Natural killer cell treated with Interleukin-12 subunit alpha and Interleukin-12 subunit beta and Interleukin-15 and Interleukin-18, amount 100 ng/mL, for 72 hours (primary cell): ENCODE results near the gene BRINP1. TPM values are rescaled to one million over a fixed set of nuclear protein-coding genes. Genes with fewer than 3 reads are reported as not detected.

Experiments
- ATAC-seq, 2 donors: fragments of 150-1000 bp; cut with Tn5 transposase in 1 of 2; sonication (Bioruptor Pico), chemical (Tn5 transposase) in 1 of 2; 2 replicates each; pipeline ENCODE4 v1.10.0; 2021
- DNase-seq: peaks from one replicate; pipeline ENCODE4 v3.0.0; 2022; ENCODE audit warnings: low spot score
- H3K27ac Mint-ChIP-seq, 2 donors: 1 replicate in 1 of 2; 2 replicates in 1 of 2; pipeline ENCODE4 v1.8.0; 2022; ENCODE audit warnings: mixed read lengths in 2 of 2, mild to moderate bottlenecking in 1 of 2, moderate library complexity in 1 of 2
- H3K27me3 Mint-ChIP-seq, 2 donors: 1 replicate in 1 of 2; 2 replicates in 1 of 2; pipeline ENCODE4 v1.8.0; 2022; ENCODE audit warnings: mixed read lengths in 2 of 2
- H3K36me3 Mint-ChIP-seq: one replicate; pipeline ENCODE4 v1.8.0; 2022; ENCODE audit warnings: mixed read lengths
- H3K4me1 Mint-ChIP-seq, 2 donors: 1 replicate in 1 of 2; 2 replicates in 1 of 2; pipeline ENCODE4 v1.8.0; 2022; ENCODE audit warnings: low read depth in 2 of 2, mixed read lengths in 2 of 2, mild to moderate bottlenecking in 1 of 2
- H3K4me3 Mint-ChIP-seq: one replicate; pipeline ENCODE4 v1.8.0; 2022; ENCODE audit warnings: mixed read lengths
- H3K9me3 Mint-ChIP-seq: 2 replicates; pipeline ENCODE4 v1.8.0; 2022; ENCODE audit warnings: mixed read lengths
- total RNA-seq, 2 donors: library from RNA; stranded (reverse); gene quantifications; one replicate each; pipeline ENCODE4 v1.2.3, GENCODE V29; 2022

The BRINP1 gene, protein sequence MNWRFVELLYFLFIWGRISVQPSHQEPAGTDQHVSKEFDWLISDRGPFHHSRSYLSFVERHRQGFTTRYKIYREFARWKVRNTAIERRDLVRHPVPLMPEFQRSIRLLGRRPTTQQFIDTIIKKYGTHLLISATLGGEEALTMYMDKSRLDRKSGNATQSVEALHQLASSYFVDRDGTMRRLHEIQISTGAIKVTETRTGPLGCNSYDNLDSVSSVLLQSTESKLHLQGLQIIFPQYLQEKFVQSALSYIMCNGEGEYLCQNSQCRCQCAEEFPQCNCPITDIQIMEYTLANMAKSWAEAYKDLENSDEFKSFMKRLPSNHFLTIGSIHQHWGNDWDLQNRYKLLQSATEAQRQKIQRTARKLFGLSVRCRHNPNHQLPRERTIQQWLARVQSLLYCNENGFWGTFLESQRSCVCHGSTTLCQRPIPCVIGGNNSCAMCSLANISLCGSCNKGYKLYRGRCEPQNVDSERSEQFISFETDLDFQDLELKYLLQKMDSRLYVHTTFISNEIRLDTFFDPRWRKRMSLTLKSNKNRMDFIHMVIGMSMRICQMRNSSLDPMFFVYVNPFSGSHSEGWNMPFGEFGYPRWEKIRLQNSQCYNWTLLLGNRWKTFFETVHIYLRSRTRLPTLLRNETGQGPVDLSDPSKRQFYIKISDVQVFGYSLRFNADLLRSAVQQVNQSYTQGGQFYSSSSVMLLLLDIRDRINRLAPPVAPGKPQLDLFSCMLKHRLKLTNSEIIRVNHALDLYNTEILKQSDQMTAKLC
- not detected for total RNA-seq

DNA sequence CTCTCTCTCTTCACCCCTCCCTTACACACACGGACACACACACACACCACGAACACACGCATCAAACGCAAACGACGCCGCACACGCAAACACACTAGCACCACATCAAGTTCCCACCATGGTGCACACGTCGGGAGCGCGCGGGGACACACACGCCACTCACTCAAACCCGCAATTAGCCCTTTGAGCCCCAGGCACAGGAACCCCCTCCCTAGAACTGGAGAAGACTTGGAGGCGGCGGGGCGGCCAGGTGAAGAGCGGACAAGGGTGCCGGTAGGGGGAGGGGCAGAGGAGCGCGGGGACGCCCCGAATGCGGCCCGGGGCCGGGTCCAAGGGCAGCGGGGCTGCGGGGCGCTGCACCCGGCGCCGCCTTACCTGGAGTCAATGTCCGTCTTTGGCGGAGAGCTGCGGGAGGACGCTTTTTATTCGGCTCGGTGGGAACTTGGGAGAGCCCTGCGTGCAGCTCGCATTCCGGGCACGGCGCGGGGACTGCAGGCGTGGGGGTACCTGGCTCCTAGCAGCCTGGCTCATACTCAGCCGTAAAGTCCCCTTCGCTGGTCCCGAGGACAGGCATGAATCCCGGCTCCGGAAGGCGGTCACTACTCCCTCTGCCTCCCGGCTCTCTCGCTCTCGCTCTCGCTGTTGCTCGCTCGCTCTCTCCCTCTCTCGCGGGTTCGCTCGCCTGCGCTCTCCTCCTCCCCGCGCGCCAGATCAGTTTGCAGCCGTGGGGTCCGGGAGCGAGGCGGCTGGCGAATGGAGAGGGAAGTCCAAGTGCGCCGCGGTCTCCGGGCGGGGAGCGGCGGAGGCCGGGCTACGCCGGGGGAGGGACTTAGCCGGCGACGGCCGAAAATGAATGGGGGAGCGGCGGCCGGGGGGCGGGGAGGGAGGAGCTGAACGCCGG, at the start of gene BRINP1:
BRINP1 (minus strand) TSS at position 755 of the 901 bp plus-strand sequence. CDS start 56,080 bp downstream, outside the sequence.
- Mint-ChIP-seq H3K36me3 (peaks cover 5% of the 10 kb centered on the region), H3K4me3 (no peak within 1 kb of the TSS), H3K9me3 (peaks cover 18% of the 10 kb centered on the region), H3K27ac (no peak within 1 kb of the TSS), H3K27me3 (peaks cover 32 to 51% of the 10 kb centered on the region in 2 donors), H3K4me1 (no peaks in the 10 kb centered on the region)
- ATAC-seq (no peak), DNase-seq (no peak)

DNA sequence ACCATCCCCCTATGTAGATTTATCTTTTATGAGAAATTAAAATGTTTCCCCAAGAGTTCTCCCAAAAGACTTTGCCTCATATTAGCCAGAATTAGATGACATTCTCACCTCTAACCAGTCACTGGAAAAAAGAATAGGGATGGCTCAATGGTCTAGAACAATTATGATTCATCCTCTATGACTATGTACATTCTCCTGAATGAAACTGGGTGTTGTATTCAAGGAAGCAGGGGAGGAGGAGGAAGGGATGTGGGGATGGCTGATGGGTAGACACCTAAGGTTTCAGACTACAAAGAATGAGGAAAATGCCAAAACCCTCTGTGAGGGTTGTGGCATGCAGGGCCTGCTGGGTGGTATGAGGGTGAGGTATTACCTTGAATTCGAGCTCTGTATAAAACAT, 49.5 kb upstream of the BRINP1 start:
- H3K4me1 Mint-ChIP-seq: no peaks in the 10 kb centered on the region
- H3K9me3 Mint-ChIP-seq: peaks cover 4% of the 10 kb centered on the region
- H3K27me3 Mint-ChIP-seq: no peaks in the 10 kb centered on the region
- no peaks in the 10 kb centered on the region for H3K36me3 Mint-ChIP-seq
- H3K4me3 Mint-ChIP-seq: no peak overlapping the region
- ATAC-seq (no peak), DNase-seq (no peak)
- no peak overlapping the region for H3K27ac Mint-ChIP-seq

DNA sequence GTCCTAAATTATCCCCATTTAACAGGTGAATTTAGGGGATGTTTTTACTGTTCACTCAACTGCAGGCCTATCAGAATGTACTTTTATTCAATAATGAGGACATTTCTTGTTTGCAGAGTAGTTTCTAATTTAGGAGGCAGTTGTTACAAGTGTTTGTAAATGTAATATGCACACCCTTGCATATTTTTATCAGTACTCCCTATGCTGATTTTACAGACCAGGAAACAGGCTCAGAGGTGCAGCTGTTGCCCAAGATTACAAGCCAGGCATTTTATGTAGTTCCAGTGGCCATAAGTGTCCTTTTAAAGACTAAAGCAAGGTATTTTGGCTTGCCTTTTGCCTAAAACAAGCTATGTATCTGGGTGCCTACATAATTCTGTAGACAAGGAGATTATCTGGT, 47.6 kb upstream of the BRINP1 start:
- no peaks in the 10 kb centered on the region for H3K27me3 Mint-ChIP-seq

DNA sequence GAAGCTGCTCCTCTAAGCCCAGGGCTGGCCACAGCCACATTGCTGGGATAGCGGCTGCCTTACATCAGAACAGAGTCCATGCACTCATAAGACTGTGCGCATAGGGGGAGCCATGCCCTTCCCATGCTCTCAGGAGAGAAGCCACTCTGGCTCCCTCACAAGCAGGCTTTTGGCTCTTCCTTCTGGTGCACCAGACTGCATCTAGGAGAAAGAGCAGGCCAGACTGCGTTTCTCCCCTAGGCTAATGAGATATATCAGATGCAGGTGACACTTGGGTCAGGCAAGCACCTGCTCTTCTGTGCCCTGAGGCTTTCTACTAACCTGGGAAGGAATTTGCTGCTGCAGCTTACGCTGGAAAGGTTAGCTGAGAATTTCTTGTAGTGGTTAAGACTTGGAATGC, 43.2 kb upstream of the BRINP1 start:
- Mint-ChIP-seq H3K27me3 (no peaks in the 10 kb centered on the region), H3K27ac (no peak overlapping the region), H3K36me3 (no peaks in the 10 kb centered on the region), H3K4me3 (no peak overlapping the region), H3K4me1 (no peaks in the 10 kb centered on the region), H3K9me3 (peaks cover 13% of the 10 kb centered on the region)
- no peak for DNase-seq
- no peak for ATAC-seq

More for the DNA sequence above, 47.6 kb upstream of the BRINP1 start:
- no peaks in the 10 kb centered on the region for H3K4me1 Mint-ChIP-seq
- no peak for DNase-seq
- H3K4me3 Mint-ChIP-seq: no peak overlapping the region
- no peak overlapping the region for H3K27ac Mint-ChIP-seq
- H3K9me3 Mint-ChIP-seq: peaks cover 6% of the 10 kb centered on the region
- H3K36me3 Mint-ChIP-seq: no peaks in the 10 kb centered on the region
- no peak for ATAC-seq

DNA sequence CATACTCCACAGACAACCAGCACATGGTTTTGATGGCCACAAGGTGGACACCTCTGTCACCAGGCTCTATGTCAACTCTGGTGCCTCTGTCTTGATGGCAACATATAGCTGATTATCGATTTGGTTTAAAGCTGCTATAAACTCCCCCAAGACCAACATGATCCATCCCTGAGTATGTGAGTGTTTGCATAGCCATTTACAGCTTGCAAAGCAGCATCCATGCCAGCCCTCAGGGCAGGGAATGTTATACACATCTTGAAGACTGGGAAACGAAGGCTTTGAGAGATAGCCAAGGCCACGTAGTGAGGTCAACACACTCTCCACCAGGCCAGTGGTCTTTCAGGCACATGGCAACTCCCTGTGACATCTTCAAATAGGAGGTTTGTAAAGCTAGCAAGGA, 40.3 kb upstream of the BRINP1 start:
- no peaks in the 10 kb centered on the region for H3K27me3 Mint-ChIP-seq
- ATAC-seq (no peak), DNase-seq (no peak)
- H3K4me1 Mint-ChIP-seq: no peaks in the 10 kb centered on the region
- no peak overlapping the region for H3K27ac Mint-ChIP-seq
- no peaks in the 10 kb centered on the region for H3K36me3 Mint-ChIP-seq
- no peak overlapping the region for H3K4me3 Mint-ChIP-seq
- peaks cover 15% of the 10 kb centered on the region for H3K9me3 Mint-ChIP-seq

DNA sequence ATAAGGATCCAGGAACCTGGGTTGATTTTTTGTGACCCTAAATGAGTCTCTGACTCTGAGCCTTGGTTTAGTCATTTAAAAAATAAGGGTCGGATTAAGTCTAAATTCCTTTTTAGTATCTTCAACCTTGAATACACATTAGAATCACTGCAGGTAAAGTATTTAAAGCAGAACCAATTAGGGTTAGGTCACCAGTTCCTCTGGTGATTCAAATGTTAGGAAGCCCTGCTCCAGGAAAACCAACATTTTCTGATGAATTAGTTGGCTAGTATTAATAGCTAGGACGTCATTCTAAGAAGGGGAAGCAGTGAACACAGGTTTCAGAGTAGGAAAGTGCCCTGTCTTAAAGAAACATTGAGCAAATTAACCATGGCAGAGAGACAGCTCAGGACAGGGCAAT, 31.4 kb upstream of the BRINP1 start:
- H3K36me3 Mint-ChIP-seq: no peaks in the 10 kb centered on the region
- ATAC-seq: no peak
- no peak for DNase-seq
- peaks cover 15% of the 10 kb centered on the region for H3K9me3 Mint-ChIP-seq
- no peaks in the 10 kb centered on the region for H3K27me3 Mint-ChIP-seq
- no peak overlapping the region for H3K27ac Mint-ChIP-seq
- no peak overlapping the region for H3K4me3 Mint-ChIP-seq
- H3K4me1 Mint-ChIP-seq: no peaks in the 10 kb centered on the region

DNA sequence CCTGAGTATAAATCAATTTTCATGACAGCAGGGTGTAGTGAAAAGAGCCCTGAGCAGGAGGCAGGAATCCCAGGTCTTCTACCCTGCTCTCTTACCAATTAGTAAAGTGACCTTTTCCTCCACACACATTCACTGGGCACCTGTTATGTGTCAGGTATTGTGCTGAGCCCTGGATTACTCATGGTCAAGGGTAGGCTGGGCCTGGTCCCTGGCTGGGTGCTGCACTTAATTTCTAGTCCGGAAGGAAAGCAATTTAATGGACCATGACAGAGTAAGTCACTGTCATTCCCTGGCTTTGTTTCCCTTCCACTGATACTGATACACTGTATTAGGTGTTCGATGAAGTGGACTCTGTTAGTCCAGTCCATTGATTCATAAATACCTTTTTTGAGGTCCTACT, 29.1 kb upstream of the BRINP1 start:
- Mint-ChIP-seq H3K9me3 (peaks cover 20% of the 10 kb centered on the region), H3K27ac (no peak overlapping the region), H3K27me3 (no peaks in the 10 kb centered on the region), H3K4me3 (no peak overlapping the region), H3K4me1 (no peaks in the 10 kb centered on the region), H3K36me3 (no peaks in the 10 kb centered on the region)
- peak in 1 of 2 donors; percentile 11 for ATAC-seq
- DNase-seq: no peak

DNA sequence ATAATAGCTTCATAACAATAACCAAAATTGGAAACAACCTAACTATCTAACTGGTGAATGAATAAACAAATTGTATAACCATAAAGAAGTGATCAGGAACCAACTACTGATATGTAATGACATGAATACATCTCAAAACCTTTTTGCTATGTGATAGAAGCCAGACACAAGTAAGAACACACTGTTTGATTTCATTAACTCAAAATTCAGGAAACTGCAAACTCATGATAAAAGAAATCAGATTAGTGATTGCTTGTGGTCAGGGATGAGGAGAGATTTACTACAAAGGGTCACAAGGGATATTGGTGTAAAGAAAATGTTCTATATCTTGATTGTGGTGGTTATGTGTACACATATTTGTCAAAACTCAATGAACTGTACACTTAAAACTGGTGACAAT, 22.6 kb upstream of the BRINP1 start:
- Mint-ChIP-seq H3K4me3 (no peak overlapping the region), H3K36me3 (no peaks in the 10 kb centered on the region), H3K4me1 (no peaks in the 10 kb centered on the region), H3K27me3 (no peaks in the 10 kb centered on the region), H3K9me3 (peaks cover 15% of the 10 kb centered on the region), H3K27ac (no peak overlapping the region)
- ATAC-seq (no peak), DNase-seq (no peak)

DNA sequence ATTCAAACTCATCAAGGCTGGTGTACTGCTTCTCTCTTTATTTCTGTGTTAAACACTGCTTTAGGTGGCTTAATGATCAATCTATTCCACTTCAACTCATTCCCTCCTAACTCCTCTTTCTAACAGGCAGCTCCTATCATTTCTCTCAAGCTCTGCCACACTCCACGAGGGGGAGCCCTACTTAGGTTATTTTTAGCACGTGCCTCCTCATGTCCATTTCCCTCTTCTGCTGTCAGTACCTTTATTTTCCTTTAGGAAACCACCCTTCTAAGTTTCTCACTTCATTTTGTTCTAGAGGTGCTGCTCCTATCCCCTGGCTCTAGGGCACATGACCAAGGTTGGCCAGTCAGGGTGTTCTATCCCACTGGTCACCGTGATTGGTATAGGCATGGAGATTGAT, 6.7 kb upstream of the BRINP1 start:
- Mint-ChIP-seq H3K27ac (no peak overlapping the region), H3K9me3 (peaks cover 14% of the 10 kb centered on the region), H3K4me3 (no peak overlapping the region), H3K4me1 (no peaks in the 10 kb centered on the region), H3K27me3 (peaks cover 7 to 17% of the 10 kb centered on the region in 2 donors), H3K36me3 (peaks cover 5% of the 10 kb centered on the region)
- DNase-seq: no peak
- no peak for ATAC-seq

DNA sequence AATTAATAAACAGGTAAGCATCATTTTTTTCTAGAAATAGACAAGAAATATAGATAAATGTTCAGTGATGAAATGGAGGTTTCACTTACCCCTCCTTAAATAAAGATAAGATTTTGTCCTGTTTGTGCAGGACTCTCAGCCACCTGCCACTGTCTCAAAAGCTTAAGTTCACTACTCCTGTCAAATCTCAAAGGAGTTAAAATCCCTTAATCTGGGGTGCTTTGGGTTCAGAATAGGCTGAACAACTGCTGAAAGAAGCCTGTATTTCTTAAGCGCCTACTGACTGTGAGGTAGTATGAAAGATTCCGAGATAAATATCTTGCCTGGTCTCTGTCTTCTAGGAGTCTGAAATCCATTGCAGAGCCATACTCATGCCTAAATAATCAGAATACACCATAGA, 3.7 kb upstream of the BRINP1 start:
- DNase-seq (no peak), ATAC-seq (no peak)
- H3K27me3 Mint-ChIP-seq: peaks cover 21 to 38% of the 10 kb centered on the region in 2 donors
- H3K4me3 Mint-ChIP-seq: no peak overlapping the region
- H3K36me3 Mint-ChIP-seq: peaks cover 5% of the 10 kb centered on the region
- H3K27ac Mint-ChIP-seq: no peak overlapping the region
- H3K4me1 Mint-ChIP-seq: no peaks in the 10 kb centered on the region
- peaks cover 18% of the 10 kb centered on the region for H3K9me3 Mint-ChIP-seq

DNA sequence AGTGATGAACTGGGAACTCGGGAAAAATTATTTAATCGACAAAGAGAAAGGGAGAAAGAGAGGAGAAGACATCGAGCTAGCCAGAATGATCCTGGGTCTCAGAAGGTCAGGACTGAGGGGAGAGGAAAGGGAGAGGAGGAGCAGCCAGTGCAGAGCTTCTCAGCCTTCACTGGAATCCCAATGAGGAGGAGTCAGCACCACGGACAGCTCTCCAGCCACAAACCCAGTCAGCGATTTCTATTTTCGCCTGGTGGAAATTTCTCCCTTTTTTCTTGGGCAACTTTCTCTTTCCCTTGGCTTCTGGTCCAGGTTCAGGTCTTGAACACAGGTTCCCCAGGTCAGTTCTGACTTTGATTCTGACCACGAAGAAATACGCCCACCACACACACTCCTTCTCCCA, 1.6 kb upstream of the BRINP1 start:
- Mint-ChIP-seq H3K27ac (no peak overlapping the region), H3K27me3 (peaks cover 28 to 45% of the 10 kb centered on the region in 2 donors), H3K36me3 (peaks cover 5% of the 10 kb centered on the region), H3K4me1 (no peaks in the 10 kb centered on the region), H3K4me3 (no peak overlapping the region), H3K9me3 (peaks cover 21% of the 10 kb centered on the region)
- DNase-seq (no peak), ATAC-seq (no peak)

DNA sequence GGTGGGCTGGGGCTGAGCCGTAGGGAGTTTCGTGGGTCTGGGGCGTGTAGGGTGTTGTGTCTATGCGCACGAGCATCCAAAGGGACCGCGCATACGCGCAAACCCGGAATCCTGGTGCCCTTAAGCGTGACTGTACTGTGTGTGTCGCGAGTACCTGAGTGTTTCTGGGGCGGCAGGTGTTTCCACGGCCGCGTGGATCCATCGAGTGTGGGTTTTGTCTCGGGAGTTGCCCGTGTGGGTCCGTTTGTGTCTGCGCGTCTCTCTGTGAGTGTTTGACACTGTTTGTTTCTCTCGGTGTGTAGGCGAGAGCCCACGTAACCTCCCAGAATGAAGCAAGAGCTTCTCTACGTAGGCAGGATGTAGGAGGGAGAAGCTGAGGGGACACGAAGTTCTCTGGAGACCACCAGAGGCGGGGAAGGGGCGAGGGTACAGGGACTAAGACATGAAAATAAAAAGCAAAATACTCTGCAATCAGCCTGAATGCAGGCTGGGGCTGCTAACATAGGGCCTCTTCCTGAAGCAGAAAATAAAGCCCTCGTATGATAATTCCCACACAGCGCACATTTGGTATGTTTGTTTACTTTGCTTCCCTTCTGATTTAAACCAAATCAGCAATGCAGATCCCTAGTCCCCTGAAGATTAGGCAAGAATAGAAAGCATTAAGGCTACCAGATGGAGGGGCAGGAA, 588 bp upstream of the BRINP1 start:
- no peaks in the 10 kb centered on the region for H3K4me1 Mint-ChIP-seq
- H3K36me3 Mint-ChIP-seq: peaks cover 5% of the 10 kb centered on the region
- ATAC-seq (no peak), DNase-seq (no peak)
- H3K9me3 Mint-ChIP-seq: peaks cover 21% of the 10 kb centered on the region
- H3K27me3 Mint-ChIP-seq: peaks cover 28 to 51% of the 10 kb centered on the region in 2 donors
- H3K27ac Mint-ChIP-seq: no peak overlapping the region
- no peak overlapping the region for H3K4me3 Mint-ChIP-seq

DNA sequence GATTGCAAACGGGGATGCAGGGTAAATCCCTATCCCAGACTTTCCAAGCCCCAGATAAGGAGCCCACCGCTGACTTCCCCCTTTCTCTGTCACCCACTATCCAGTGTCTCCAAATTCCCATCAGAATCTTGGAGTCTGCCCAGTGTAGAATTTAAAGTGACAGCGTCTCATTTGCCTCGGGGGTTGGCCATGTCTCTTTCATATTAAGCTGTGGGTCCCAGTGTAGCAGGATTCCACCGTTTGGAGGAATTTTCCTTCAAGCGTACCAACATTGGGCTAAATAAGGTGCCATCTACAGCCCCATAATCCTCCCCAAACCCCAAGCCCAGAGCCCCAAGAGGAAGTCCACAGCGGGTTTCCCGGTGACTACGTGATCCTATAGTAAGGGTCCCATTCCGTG, 1.1 kb downstream of the BRINP1 start:
- Mint-ChIP-seq H3K4me3 (no peak overlapping the region), H3K36me3 (peaks cover 5% of the 10 kb centered on the region), H3K4me1 (no peaks in the 10 kb centered on the region), H3K27ac (no peak overlapping the region), H3K9me3 (peaks cover 16% of the 10 kb centered on the region), H3K27me3 (peaks cover 33 to 50% of the 10 kb centered on the region in 2 donors)
- DNase-seq (no peak), ATAC-seq (no peak)
